DOHH2 (cell line): Measurements from ENCODE around the gene TRMT112.
A peak's percentile ranks its signal among the peaks of the same experiment; 100 is the strongest.

Experiments used
- H3F3A ChIP-seq: fragments of 200-600 bp; sonication (generic), shearing (Covaris generic); 2 replicates; pipeline ENCODE4 v1.6.0; 2016; ENCODE audit warnings: antibody characterized with exemption, mild to moderate bottlenecking; ENCODE audit not compliant: control insufficient read depth, insufficient read depth
- H3K27ac ChIP-seq: fragments of 200-600 bp; sonication (generic); 2 replicates; pipeline ENCODE4 v1.5.1; 2014; ENCODE audit warnings: low read depth, mild to moderate bottlenecking, low read length, moderate library complexity
- H3K27me3 ChIP-seq: fragments of 200-600 bp; sonication (generic); 2 replicates; pipeline ENCODE4 v1.6.1; 2014; ENCODE audit warnings: mild to moderate bottlenecking, low read length, mixed read lengths; ENCODE audit not compliant: control insufficient read depth
- H3K36me3 ChIP-seq: fragments of 200-600 bp; sonication (generic); 2 replicates; pipeline ENCODE4 v1.6.1; 2014; ENCODE audit warnings: mild to moderate bottlenecking, low read length, moderate library complexity, mixed read lengths; ENCODE audit not compliant: control insufficient read depth
- H3K4me1 ChIP-seq: fragments of 200-600 bp; sonication (generic); 2 replicates; pipeline ENCODE4 v1.6.1; 2014; ENCODE audit warnings: mild to moderate bottlenecking, low read length, mixed read lengths; ENCODE audit not compliant: control insufficient read depth
- H3K4me2 ChIP-seq: fragments of 200-600 bp; sonication (generic); 2 replicates; pipeline ENCODE4 v1.6.0; 2014; ENCODE audit warnings: mild to moderate bottlenecking, low read length, moderate library complexity
- H3K4me3 ChIP-seq: fragments of 200-600 bp; sonication (generic); 2 replicates; pipeline ENCODE4 v1.5.1; 2014; ENCODE audit warnings: mild to moderate bottlenecking, low read length, mixed read lengths
- H3K79me2 ChIP-seq: fragments of 200-600 bp; sonication (generic); 2 replicates; pipeline ENCODE4 v1.6.1; 2014; ENCODE audit warnings: mild to moderate bottlenecking, low read length, mixed read lengths; ENCODE audit not compliant: control insufficient read depth
- H3K9me2 ChIP-seq: fragments of 200-600 bp; sonication (generic); replicated peaks from 2 replicates; pipeline ENCODE4 v1.6.1; 2014; ENCODE audit warnings: mild to moderate bottlenecking, low read length, mixed read lengths; ENCODE audit not compliant: control insufficient read depth
- H3K9me3 ChIP-seq: fragments of 200-600 bp; sonication (generic); 2 replicates; pipeline ENCODE4 v1.6.1; 2014; ENCODE audit warnings: antibody characterized with exemption, low read length, mixed read lengths; ENCODE audit not compliant: control insufficient read depth, insufficient read depth
- H4K20me1 ChIP-seq: fragments of 200-600 bp; sonication (generic); 2 replicates; pipeline ENCODE4 v1.6.0; 2014; ENCODE audit warnings: low read depth, mild to moderate bottlenecking, antibody characterized with exemption, low read length, moderate library complexity; ENCODE audit not compliant: control insufficient read depth, insufficient read depth
- EZH2phosphoT487 ChIP-seq: fragments of 200-600 bp; sonication (generic); IDR thresholded peaks from 2 replicates; pipeline ENCODE4 v1.6.1; 2017; ENCODE audit warnings: borderline replicate concordance, mild to moderate bottlenecking, antibody characterized with exemption, low read length, moderate library complexity, mixed read lengths
- TF ChIP-seq, protein P1 (sequence below): fragments of 200-600 bp; sonication (generic); IDR thresholded peaks from one replicate; pipeline ENCODE4 v1.5.1; 2014; ENCODE audit warnings: antibody characterized with exemption, mild to moderate bottlenecking, low read depth, low read length; ENCODE audit not compliant: poor library complexity, severe bottlenecking

Gene TRMT112

DNA sequence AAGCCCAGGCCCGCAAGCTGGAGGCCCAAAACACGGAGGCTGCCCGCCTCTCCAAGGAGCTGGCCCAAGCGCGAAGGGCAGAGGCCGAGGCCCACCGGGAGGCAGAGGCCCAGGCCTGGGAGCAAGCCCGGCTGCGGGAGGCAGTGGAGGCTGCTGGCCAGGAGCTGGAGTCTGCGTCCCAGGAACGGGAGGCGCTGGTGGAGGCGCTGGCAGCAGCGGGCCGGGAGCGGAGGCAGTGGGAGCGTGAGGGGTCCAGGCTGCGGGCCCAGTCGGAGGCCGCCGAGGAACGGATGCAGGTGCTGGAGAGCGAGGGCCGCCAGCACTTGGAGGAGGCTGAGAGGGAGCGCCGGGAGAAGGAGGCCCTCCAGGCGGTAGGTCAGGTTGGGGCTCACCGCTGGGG, 27.4 kb upstream of the TRMT112 start:
- Histone ChIP-seq H3K9me2 (no peaks in the 10 kb centered on the region), H4K20me1 (peaks cover 8% of the 10 kb centered on the region; the same call in 1 of the 2 replicates), H3K4me1 (peaks cover 22% of the 10 kb centered on the region), H3K4me2 (no peak overlapping the region), H3K9me3 (no peaks in the 10 kb centered on the region), H3K4me3 (no peak overlapping the region), H3F3A (no peaks in the 10 kb centered on the region; the same call in 1 of the 2 replicates), H3K79me2 (peaks cover under 1% of the 10 kb centered on the region), H3K27me3 (no peaks in the 10 kb centered on the region), H3K36me3 (peaks cover 22% of the 10 kb centered on the region), H3K27ac (no peak overlapping the region)
- TF ChIP-seq EZH2phosphoT487, result no peak
- TF ChIP-seq, protein P1, sequence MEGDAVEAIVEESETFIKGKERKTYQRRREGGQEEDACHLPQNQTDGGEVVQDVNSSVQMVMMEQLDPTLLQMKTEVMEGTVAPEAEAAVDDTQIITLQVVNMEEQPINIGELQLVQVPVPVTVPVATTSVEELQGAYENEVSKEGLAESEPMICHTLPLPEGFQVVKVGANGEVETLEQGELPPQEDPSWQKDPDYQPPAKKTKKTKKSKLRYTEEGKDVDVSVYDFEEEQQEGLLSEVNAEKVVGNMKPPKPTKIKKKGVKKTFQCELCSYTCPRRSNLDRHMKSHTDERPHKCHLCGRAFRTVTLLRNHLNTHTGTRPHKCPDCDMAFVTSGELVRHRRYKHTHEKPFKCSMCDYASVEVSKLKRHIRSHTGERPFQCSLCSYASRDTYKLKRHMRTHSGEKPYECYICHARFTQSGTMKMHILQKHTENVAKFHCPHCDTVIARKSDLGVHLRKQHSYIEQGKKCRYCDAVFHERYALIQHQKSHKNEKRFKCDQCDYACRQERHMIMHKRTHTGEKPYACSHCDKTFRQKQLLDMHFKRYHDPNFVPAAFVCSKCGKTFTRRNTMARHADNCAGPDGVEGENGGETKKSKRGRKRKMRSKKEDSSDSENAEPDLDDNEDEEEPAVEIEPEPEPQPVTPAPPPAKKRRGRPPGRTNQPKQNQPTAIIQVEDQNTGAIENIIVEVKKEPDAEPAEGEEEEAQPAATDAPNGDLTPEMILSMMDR, result no peak

DNA sequence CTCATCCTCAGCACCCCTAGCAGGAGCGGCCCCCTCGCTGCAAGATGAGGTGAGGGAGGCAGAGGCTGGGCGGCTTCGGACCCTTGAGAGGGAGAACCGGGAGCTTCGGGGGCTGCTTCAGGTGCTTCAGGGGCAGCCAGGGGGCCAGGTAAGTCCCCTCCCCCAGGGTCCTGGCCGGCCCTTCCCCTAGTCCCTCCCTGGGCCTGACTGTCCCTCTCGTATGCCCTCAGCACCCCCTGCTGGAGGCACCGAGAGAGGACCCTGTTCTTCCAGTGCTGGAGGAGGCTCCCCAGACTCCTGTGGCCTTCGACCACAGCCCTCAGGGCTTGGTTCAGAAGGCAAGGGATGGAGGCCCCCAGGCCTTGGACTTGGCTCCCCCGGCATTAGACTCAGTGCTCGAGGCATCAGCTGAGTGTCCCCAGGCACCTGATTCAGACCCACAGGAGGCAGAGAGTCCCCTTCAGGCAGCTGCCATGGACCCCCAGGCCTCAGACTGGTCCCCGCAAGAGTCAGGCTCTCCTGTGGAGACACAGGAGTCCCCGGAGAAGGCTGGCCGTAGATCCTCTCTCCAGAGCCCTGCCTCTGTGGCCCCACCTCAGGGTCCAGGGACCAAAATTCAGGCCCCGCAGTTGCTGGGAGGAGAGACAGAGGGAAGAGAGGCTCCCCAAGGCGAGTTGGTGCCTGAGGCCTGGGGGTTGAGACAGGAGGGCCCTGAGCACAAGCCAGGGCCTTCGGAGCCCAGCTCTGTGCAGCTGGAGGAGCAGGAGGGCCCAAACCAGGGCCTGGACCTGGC, 26.6 kb upstream of the TRMT112 start:
- Histone ChIP-seq H3K27me3 (no peaks in the 10 kb centered on the region), H3K36me3 (peaks cover 24% of the 10 kb centered on the region), H3K4me3 (no peak overlapping the region), H3K4me1 (peaks cover 30% of the 10 kb centered on the region), H3F3A (no peaks in the 10 kb centered on the region; the same call in 1 of the 2 replicates), H4K20me1 (peaks cover 8% of the 10 kb centered on the region; the same call in 1 of the 2 replicates), H3K79me2 (peaks cover 9% of the 10 kb centered on the region), H3K9me2 (no peaks in the 10 kb centered on the region), H3K27ac (no peak overlapping the region), H3K9me3 (no peaks in the 10 kb centered on the region), H3K4me2 (no peak overlapping the region)
- TF ChIP-seq EZH2phosphoT487, result no peak
- TF ChIP-seq, protein P1, result peak; percentile 35

DNA sequence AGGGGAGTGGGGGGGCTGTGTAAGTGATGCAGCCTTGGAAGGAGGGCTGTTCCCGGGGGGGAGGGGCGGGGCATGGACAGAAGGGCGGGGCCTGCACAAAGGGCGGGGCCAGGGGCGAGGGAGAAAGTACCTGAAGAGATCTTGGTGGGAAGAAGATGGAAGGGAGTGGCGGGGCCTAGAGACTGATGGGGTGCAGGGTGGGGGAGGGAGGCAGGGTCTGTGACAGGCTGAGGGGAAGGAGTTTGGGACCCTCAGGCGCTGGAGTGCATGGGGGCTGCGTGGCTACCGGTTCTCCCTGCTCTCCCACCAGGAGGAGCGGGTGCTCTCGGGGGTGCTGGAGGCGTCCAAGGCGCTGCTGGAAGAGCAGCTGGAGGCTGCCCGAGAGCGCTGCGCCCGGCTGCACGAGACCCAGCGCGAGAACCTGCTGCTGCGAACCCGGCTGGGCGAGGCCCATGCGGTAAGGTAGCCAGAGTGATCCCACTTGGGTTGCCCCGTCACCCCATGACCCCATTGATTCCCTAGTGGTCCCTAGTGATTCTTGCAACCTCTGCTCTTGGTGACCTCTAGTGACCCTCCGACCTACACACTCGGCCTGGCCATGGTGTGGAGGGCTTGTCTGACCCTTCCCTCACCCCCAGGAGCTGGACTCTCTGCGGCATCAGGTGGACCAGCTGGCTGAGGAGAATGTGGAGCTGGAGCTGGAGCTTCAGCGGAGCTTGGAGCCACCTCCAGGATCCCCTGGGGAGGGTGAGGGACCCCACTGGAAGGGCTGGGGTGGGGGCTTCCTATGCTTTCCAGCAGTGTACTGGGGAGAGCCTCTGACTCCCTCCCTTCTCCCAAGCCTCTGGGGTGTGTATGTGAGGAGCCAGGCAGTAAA, 25.7 kb upstream of the TRMT112 start:
- Histone ChIP-seq H3K4me3 (peak overlapping the region; percentile 33; the same call in 1 of the 2 replicates), H3K27ac (no peak overlapping the region), H3F3A (no peaks in the 10 kb centered on the region; the same call in 1 of the 2 replicates), H3K27me3 (no peaks in the 10 kb centered on the region), H3K79me2 (peaks cover 11% of the 10 kb centered on the region), H3K4me2 (peak overlapping the region; percentile 46), H3K9me2 (no peaks in the 10 kb centered on the region), H3K9me3 (no peaks in the 10 kb centered on the region), H3K4me1 (peaks cover 37% of the 10 kb centered on the region), H4K20me1 (peaks cover 8% of the 10 kb centered on the region; the same call in 1 of the 2 replicates), H3K36me3 (peaks cover 31% of the 10 kb centered on the region)
- TF ChIP-seq, protein P1, result no peak
- TF ChIP-seq EZH2phosphoT487, result no peak
